Measurements from ENCODE around the gene AQP3.
"Not testable (repeated sequence)": the region's sequence is repeated elsewhere in the genome, so short reads cannot be mapped to it uniquely, and the experiment has no call there.

Gene AQP3

GRCh38 chr9:33446946-33447798 lies at the start of gene AQP3:
AQP3 (minus strand) TSS chr9:33447593; CDS start chr9:33447530, 63 bp downstream.
- in situ Hi-C loops (cut with MboI; ENCODE audit: low sequenced_read_pairs) = no loop called here

DNA sequence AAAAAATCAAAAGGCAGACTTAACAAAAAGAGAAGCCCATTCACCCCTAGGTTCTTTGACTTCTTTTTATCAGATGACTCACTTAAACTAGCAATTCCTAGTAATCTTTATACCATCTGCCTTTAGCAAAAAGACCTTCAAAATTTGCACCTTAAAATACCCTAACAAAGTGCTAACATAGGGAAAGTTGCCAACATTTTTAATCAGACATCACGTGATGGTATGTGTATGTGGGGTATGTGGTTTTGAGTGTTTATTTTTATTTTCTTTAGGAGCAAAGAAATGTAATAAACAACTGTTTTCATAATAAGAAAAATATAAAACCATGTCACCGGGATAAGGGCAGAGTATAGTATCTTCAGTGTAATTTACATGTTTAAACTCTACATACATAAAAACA lies 46.4 kb upstream of the AQP3 start:
- in situ Hi-C loops (cut with MboI; ENCODE audit: low sequenced_read_pairs) = not testable (repeated sequence)

- in situ Hi-C loops (cut with MboI; ENCODE audit: low sequenced_read_pairs) = no loop called here
Observed at GRCh38 chr9:33489066-33489465, 41.7 kb upstream of the AQP3 start.

DNA sequence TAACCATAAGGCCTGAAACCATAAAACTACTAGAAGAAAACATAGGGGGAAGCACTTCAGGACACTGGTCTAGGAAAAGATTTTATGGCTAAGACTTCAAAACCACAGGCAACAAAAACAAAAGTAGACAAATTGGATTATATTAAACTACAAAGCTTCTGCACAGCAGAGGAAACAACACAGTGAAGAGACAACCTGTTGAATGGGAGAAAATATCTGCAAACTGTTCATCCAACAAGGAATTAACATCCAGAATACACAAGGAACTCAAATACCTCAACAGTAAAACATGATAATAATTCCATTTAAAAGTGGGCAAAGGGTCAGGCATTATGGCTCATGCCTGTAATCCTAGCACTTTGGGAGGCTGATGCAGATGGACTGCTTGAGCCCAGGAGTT lies 37.9 kb upstream of the AQP3 start:
- in situ Hi-C loops (cut with MboI; ENCODE audit: low sequenced_read_pairs) = not testable (repeated sequence)

DNA sequence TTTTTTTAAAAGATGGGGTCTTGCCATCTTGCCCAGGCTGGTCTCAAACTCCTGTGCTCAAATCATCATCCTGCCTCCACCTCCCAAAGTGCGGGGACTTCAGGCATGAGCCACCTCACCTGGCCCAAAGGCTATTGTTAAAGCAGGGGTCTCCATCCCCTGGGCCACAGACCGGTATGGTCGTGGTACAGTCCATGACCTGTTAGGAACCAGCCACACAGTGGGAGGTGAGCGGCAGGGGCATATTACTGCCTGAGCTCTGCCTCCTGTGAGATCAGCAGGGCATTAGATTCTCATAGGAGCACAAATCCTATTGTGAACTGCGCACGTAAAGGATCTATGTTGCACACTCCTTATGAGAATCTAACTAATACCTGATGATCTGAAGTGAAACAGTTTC lies 33.6 kb upstream of the AQP3 start:
- in situ Hi-C loops (cut with MboI; ENCODE audit: low sequenced_read_pairs) = no loop called here

- in situ Hi-C loops (cut with MboI; ENCODE audit: low sequenced_read_pairs) = no loop called here
Observed at GRCh38 chr9:33480106-33480505, 32.7 kb upstream of the AQP3 start.

DNA sequence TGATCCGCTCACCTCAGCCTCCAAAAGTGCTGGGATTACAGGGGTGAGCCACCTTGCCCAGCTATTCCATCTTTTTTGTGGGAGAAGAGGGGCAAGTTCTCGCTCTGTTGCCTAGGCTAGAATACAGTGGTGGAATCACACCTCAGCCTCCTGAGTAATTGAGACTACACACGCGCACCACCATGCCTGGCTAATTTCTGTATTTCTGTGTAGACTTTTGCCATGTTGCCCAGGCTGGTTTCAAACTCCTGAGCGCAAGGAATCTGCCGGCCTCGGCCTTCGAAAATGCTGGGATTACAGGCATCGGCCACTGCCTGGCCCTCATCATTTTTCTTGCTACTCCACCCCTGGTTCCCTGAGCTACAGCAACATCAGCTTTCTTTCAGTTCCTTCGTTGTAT lies 29.1 kb upstream of the AQP3 start:
- in situ Hi-C loops (cut with MboI; ENCODE audit: low sequenced_read_pairs) = no loop called here

GRCh38 chr9:33475357-33475756 lies 28.0 kb upstream of the AQP3 start:
- in situ Hi-C loops (cut with MboI; ENCODE audit: low sequenced_read_pairs) = no loop called here

- in situ Hi-C loops (cut with MboI; ENCODE audit: low sequenced_read_pairs) = no loop called here
Observed at GRCh38 chr9:33473643-33474352, 26.4 kb upstream of the AQP3 start, which contains the start of gene NOL6. NOL6 (minus strand) TSS chr9:33473924; CDS start chr9:33473842, 82 bp downstream.

GRCh38 chr9:33472881-33473615 lies 25.7 kb upstream of the AQP3 start:
- in situ Hi-C loops (cut with MboI; ENCODE audit: low sequenced_read_pairs) = no loop called here

GRCh38 chr9:33472171-33472880 lies 24.9 kb upstream of the AQP3 start:
- in situ Hi-C loops (cut with MboI; ENCODE audit: low sequenced_read_pairs) = no loop called here

GRCh38 chr9:33471361-33471760 lies 24.0 kb upstream of the AQP3 start:
- in situ Hi-C loops (cut with MboI; ENCODE audit: low sequenced_read_pairs) = no loop called here

DNA sequence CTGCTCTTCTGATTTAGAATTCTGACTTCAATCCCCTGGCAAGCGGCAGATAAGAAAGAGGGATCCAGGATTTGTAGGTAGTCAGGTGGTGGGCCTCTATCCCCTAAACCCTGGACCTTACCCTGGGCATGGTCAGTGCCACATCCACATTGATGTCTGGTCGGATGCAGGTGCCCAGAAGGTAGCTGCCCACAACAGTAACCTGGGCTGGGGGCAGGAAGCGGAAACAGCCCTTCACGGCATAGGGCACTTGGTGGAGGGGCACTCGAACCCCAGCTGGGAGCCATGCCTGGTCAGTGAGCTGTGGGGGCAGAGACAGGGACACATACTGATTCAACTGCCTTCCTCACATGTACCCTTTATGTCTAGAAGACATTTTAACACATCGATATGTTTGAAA lies 22.5 kb upstream of the AQP3 start:
- in situ Hi-C loops (cut with MboI; ENCODE audit: low sequenced_read_pairs) = no loop called here

DNA sequence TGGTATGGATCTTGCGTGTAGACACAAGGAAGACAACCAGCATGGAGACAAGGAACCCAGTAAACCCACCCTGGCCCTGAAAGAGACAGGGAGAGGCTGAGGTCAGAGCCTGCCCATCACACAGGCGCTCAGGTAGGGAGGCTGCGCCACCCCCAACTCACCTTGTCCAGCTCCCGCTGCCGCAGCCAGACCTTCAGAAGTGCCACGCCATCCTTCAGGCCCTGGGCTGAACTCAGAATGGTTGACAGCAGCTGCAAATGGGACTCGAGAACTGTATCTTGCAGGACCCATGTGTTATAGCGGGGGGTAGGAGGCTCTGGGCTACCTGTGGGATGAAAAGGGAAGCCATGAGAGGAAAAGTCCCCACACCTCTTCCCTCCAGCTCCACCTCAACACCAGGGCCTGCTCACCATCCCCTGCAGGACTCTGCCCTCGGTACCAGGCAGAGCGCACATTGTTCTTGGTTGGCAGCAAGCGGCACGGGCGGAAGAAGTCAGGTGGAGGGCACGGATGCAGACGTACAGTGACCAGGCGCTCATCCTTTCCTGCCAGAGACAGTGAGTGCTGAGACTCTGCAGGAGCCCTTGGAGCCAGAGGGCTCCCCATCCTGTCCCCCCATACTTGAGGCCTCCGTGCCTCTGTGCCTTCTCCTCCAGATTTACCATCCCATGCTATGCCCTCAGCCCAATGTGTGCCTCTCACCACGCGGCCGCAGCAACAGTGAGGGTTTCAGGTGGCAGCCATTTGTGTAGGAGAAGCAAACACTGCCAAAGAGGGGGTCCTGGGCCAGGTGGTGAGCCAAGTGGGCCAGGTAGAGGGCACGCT lies 21.6 kb upstream of the AQP3 start:
- in situ Hi-C loops (cut with MboI; ENCODE audit: low sequenced_read_pairs) = no loop called here

DNA sequence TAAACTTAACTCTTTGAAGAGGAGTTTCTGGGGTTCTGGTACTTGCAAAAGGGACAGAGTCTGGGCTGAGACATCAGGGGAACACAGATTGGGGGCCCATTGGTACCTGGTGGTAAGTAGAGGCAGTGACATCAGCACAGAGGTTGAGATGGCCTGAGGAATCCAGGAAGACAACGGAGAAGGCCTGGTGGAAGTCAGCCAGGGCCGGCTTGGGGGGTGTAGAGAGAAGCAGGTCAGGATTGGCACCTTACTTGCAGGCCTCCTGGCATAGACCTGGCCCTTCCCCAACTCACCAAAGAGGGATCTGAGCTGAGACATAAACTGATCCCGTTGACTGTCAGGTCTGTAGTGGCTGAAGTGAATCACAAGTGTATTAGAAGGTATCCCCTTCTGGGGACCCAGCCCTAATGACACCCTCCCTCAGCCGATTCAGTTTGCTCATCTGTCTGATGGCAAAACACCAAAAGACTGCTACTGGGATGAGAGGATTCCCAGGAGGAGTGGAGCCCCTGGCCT lies 20.9 kb upstream of the AQP3 start:
- in situ Hi-C loops (cut with MboI; ENCODE audit: low sequenced_read_pairs) = no loop called here

- in situ Hi-C loops (cut with MboI; ENCODE audit: low sequenced_read_pairs) = no loop called here
Observed at GRCh38 chr9:33467526-33467925, 20.1 kb upstream of the AQP3 start.

DNA sequence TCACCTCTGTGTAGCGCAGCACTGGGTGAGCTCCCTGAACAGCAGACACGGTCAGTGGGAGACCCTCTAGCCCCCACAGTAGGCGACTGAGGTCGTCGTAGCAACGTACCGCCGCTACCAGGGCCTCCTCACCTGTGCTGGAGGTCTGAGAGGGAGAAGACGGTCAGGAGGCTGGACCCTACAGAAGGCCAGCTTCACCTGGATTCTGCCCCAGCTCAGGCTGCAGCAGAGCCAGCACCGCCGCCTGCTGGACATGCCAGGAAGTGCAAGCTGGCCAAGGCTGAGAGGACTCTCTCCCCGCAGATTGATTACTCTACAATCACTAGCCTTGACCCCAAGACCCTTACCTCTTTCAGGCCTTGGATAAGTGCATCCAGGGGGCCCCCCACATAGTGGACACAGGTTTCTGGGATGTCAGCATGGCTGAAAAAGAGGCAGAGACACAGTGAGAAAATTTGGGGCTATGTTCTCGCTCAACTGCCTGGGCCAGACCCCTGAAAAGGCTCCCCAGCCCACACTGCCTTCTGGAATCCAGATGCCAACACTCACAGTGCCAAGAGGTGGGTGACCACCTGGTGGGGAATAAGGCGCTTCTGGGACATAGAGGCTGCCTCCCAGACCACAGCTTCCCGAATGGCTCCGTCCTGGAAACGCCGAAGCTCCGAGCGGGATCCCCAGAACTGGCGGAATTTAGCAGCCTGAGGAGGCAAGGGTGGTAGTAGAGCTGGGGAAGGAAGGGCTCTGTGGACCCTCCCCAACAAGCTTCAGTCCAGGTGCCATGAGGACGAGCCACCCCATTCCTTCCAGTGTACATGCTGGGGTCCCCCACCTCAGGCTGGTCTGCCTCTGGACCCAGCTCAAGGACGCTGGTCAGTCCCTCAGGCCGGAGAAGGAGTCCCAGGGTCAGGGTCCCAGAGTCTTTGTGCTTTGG lies 19.4 kb upstream of the AQP3 start:
- in situ Hi-C loops (cut with MboI; ENCODE audit: low sequenced_read_pairs) = no loop called here

Measured in HL-60/S4 treated with phorbol 12-myristate 13-acetate at 8.2 ng/mL for 4 days and 3 days (cell line).